Astrocyte of the spinal cord (primary cell): Measurements from ENCODE around the gene IL32.
"Not testable (repeated sequence)": the region's sequence is repeated elsewhere in the genome, so short reads cannot be mapped to it uniquely, and the experiment has no call there.

Experiments
- DNase-seq: peaks from one replicate; pipeline ENCODE4 v3.0.0; 2011; ENCODE audit warnings: low read depth, low spot score
- H3K4me3 ChIP-seq: 2 replicates; pipeline ENCODE4 v1.5.1; 2011; ENCODE audit warnings: low read depth, mild to moderate bottlenecking, low read length, moderate library complexity
- CTCF ChIP-seq: IDR thresholded peaks from 2 replicates; pipeline ENCODE4 v1.5.1; 2012; ENCODE audit warnings: low read depth, mild to moderate bottlenecking, low read length, inconsistent platforms
- in situ Hi-C: cut with HindIII; loops from 2 replicates; pipeline ENCODE4 v1.10.0; 2017; ENCODE audit warnings: low sequenced_read_pairs

Gene IL32

GRCh38 chr16:3075523-3075915, 10.1 kb downstream of the IL32 start:
- H3K4me3 ChIP-seq = no peak overlapping the region
- in situ Hi-C loops = no loop called here
- TF ChIP-seq CTCF = no peak
- DNase-seq = no peak

- DNase-seq, in situ Hi-C loops: not testable (repeated sequence)
These were observed 10.5 kb downstream of the IL32 start for GRCh38 chr16:3075946-3076345.

GRCh38 chr16:3076577-3076976, 11.1 kb downstream of the IL32 start:
- no peak overlapping the region for H3K4me3 ChIP-seq
- no peak for TF ChIP-seq CTCF
- in situ Hi-C loops = no loop called here

More at GRCh38 chr16:3075946-3076345, 10.5 kb downstream of the IL32 start:
- not testable (repeated sequence) for H3K4me3 ChIP-seq

DNA sequence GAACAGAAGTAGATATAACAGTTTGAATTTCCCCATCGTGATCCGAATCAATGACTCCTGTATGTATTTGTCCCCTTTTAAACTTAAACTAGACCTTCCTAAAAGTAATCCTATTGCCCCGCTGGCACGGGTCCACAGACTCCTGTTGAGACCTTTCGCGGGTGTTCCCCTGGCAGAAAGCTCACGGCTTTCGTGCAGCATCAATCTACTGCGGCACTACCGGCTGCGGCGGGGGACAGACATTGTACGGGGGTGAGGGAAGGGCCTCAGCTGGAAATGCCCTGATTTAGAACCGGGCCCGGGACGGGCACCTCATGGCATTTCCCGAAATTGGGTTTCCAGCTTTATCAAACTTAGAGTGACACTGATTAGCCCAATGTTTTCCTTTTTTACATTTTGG, 14.6 kb downstream of the IL32 start:
- in situ Hi-C loops = no loop called here
- no peak overlapping the region for H3K4me3 ChIP-seq
- no peak for DNase-seq
- TF ChIP-seq CTCF = no peak

More at GRCh38 chr16:3076577-3076976, 11.1 kb downstream of the IL32 start:
- no peak for DNase-seq

DNA sequence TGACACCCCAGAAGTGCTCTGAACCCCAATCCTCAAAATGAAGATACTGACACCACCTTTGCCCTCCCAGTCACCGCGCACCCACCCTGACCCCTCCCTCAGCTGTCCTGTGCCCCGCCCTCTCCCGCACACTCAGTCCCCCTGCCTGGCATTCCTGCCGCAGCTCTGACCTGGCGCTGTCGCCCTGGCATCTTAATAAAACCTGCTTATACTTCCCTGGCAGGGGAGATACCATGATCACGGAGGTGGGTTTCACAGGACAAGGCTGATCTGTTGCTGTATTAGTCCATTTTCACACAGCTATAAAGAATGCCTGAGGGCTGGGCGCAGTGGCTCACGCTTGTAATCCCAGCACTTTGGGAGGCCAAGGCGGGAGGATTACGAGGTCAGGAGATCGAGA, 16.5 kb downstream of the IL32 start:
- H3K4me3 ChIP-seq, in situ Hi-C loops, DNase-seq: not testable (repeated sequence)

GRCh38 chr16:3083408-3083807, 18.0 kb downstream of the IL32 start:
- in situ Hi-C loops, H3K4me3 ChIP-seq, DNase-seq: not testable (repeated sequence)

DNA sequence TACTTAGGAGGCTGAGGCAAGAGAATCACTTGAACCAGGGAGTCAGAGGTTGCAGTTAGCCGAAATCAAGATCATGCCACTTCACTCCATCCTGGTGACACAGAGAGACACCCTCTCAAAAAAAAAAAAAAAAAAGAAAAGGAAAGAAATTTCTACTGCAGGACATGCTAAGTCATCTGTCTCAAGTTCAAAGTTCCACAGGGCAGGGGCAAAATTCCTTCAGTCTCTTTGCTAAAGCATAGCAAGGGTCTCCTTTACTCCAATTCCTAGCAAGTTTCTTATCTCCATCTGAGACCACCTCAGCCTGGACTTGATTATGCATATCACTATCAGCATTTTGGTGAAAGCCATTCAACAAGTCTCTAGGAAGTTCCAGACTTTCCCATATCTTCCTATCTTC, 19.1 kb downstream of the IL32 start:
- TF ChIP-seq CTCF = no peak
- no peak for DNase-seq
- in situ Hi-C loops = no loop called here
- no peak overlapping the region for H3K4me3 ChIP-seq

- no peak for DNase-seq
- H3K4me3 ChIP-seq = no peak overlapping the region
- TF ChIP-seq CTCF = no peak
- in situ Hi-C loops = no loop called here
These were observed 19.7 kb downstream of the IL32 start for GRCh38 chr16:3084969-3085670.
